ENCODE results near the gene PRDM16. TPM values are rescaled to one million over a fixed set of nuclear protein-coding genes. Genes with fewer than 3 reads are reported as not detected.

The PRDM16 gene
- total and polyA plus RNA-seq, 2 of the 4 experiments (the other 2 are of a cell fraction), result 0.02 TPM; not detected in 1

- TF ChIP-seq, protein P1, sequence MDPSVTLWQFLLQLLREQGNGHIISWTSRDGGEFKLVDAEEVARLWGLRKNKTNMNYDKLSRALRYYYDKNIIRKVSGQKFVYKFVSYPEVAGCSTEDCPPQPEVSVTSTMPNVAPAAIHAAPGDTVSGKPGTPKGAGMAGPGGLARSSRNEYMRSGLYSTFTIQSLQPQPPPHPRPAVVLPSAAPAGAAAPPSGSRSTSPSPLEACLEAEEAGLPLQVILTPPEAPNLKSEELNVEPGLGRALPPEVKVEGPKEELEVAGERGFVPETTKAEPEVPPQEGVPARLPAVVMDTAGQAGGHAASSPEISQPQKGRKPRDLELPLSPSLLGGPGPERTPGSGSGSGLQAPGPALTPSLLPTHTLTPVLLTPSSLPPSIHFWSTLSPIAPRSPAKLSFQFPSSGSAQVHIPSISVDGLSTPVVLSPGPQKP (IDR thresholded peaks at IDR 0.05; ENCODE audit: borderline replicate concordance, low read depth, low read length), result no peak
- TF ChIP-seq BHLHE40 (IDR thresholded peaks at IDR 0.05; ENCODE audit: low read depth, low read length), result no peak
- TF ChIP-seq CHD1 (IDR thresholded peaks at IDR 0.05; ENCODE audit: low read depth, low read length), result no peak
- TF ChIP-seq FOS (IDR thresholded peaks at IDR 0.05; ENCODE audit: low read depth, low read length), result no peak
- TF ChIP-seq, protein P2, sequence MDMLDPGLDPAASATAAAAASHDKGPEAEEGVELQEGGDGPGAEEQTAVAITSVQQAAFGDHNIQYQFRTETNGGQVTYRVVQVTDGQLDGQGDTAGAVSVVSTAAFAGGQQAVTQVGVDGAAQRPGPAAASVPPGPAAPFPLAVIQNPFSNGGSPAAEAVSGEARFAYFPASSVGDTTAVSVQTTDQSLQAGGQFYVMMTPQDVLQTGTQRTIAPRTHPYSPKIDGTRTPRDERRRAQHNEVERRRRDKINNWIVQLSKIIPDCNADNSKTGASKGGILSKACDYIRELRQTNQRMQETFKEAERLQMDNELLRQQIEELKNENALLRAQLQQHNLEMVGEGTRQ (IDR thresholded peaks at IDR 0.05; ENCODE audit: low read depth, low read length), result no peak
- no peak for TF ChIP-seq NFE2L2 (IDR thresholded peaks at IDR 0.05; ENCODE audit: low read depth, low read length)
- TF ChIP-seq, protein P3, sequence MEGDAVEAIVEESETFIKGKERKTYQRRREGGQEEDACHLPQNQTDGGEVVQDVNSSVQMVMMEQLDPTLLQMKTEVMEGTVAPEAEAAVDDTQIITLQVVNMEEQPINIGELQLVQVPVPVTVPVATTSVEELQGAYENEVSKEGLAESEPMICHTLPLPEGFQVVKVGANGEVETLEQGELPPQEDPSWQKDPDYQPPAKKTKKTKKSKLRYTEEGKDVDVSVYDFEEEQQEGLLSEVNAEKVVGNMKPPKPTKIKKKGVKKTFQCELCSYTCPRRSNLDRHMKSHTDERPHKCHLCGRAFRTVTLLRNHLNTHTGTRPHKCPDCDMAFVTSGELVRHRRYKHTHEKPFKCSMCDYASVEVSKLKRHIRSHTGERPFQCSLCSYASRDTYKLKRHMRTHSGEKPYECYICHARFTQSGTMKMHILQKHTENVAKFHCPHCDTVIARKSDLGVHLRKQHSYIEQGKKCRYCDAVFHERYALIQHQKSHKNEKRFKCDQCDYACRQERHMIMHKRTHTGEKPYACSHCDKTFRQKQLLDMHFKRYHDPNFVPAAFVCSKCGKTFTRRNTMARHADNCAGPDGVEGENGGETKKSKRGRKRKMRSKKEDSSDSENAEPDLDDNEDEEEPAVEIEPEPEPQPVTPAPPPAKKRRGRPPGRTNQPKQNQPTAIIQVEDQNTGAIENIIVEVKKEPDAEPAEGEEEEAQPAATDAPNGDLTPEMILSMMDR (conservative IDR thresholded peaks at IDR 0.05; ENCODE audit: low read depth, low read length), result no peak
- no peak for TF ChIP-seq POLR2A (IDR thresholded peaks at IDR 0.05; ENCODE audit: low read depth, low read length)
- no peak for TF ChIP-seq MAZ (IDR thresholded peaks at IDR 0.05; ENCODE audit: borderline replicate concordance, low read depth, low read length)
- no peak for TF ChIP-seq RAD21 (IDR thresholded peaks at IDR 0.05; ENCODE audit: low read length)
- no peak for TF ChIP-seq RCOR1 (IDR thresholded peaks at IDR 0.05; ENCODE audit: insufficient replicate concordance, low read length)
- no peak for TF ChIP-seq SMC3 (IDR thresholded peaks at IDR 0.05; ENCODE audit: low read depth, low read length)
- intact Hi-C loops (cut with micrococcal nuclease) (no loop called here), dilution Hi-C loops (cut with HindIII; ENCODE audit: low sequenced_read_pairs, unreplicated experiment) (no loop called here), in situ Hi-C loops (cut with MboI; ENCODE audit: low sequenced_read_pairs) (no loop called here)
- H3K4me2 ChIP-seq (ENCODE audit: low read depth, low read length), result no peak overlapping the region
- no peak overlapping the region for H3K9ac ChIP-seq (ENCODE audit: low read depth, low read length)
- ChIA-PET CTCF (no interaction called here), POLR2A (ENCODE audit: unreplicated experiment) (no interaction called here)
- ATAC-seq (ENCODE audit: low read depth), result no peak
- no peak overlapping the region for H2BK5ac ChIP-seq (ENCODE audit: low read depth, low read length, poor library complexity, severe bottlenecking)
- no peak overlapping the region for H3K18ac ChIP-seq (ENCODE audit: low read depth, low read length)
- DNase-seq, result no peak
- 63% methylated on average over 3 of the region's 27 CpGs; no CpG with 5 or more reads in 1 of the 2 experiments for WGBS, 2 experiments (ENCODE audit: extremely low coverage in 2 of 2, insufficient read length in 1 of 2)
- no peaks in the 10 kb centered on the region for H3K36me3 ChIP-seq (ENCODE audit: control insufficient read depth, insufficient read depth, low read length)
- H2BK15ac ChIP-seq (ENCODE audit: low read depth, low read length), result no peak overlapping the region
- H4K5ac ChIP-seq (ENCODE audit: low read depth, low read length), result no peak overlapping the region
- H3K27ac ChIP-seq (ENCODE audit: insufficient read depth, low read length), result no peak overlapping the region
- H2AFZ ChIP-seq (replicated peaks; ENCODE audit: low read length, poor library complexity), result no peak overlapping the region
- H3K23ac ChIP-seq (ENCODE audit: low read depth, low read length), result no peak overlapping the region
- no peak overlapping the region for H2AK5ac ChIP-seq (ENCODE audit: low read depth, low read length)
- no peak overlapping the region for H4K91ac ChIP-seq (ENCODE audit: insufficient read depth, low read depth, low read length)
- no peaks in the 10 kb centered on the region for H3K4me1 ChIP-seq (ENCODE audit: control insufficient read depth, insufficient read depth, low read length)
- H3K4ac ChIP-seq (ENCODE audit: low read depth, low read length), result no peak overlapping the region
- H4K8ac ChIP-seq (ENCODE audit: low read depth in 2 of 2, low read length in 2 of 2), result no peak overlapping the region
- no TSS peak for BruUV-seq (replicated peaks)
- no peak overlapping the region for H3K56ac ChIP-seq (ENCODE audit: extremely low read depth, insufficient read depth, low read length)
- no peak overlapping the region for H2BK120ac ChIP-seq (ENCODE audit: low read depth, low read length)
- H2BK20ac ChIP-seq (ENCODE audit: low read depth, low read length), result no peak overlapping the region
- no peaks in the 10 kb centered on the region for H3K27me3 ChIP-seq (ENCODE audit: control insufficient read depth, insufficient read depth, low read length)
- H3K9me1 ChIP-seq (ENCODE audit: insufficient read depth, low read length), result no peaks in the 10 kb centered on the region
- H2AK9ac ChIP-seq (replicated peaks; ENCODE audit: low read depth, low read length, poor library complexity), result no peak overlapping the region
- no peak overlapping the region for H3K14ac ChIP-seq (replicated peaks; ENCODE audit: low read depth, low read length)
- no peaks in the 10 kb centered on the region for H3K79me1 ChIP-seq (ENCODE audit: low read depth in 1 of 2, low read length in 2 of 2)
- H3K9me3 ChIP-seq (ENCODE audit: control insufficient read depth, insufficient read depth, low read length), result peaks cover 5% of the 10 kb centered on the region; the same call in 1 of the 2 replicates
- H3K4me3 ChIP-seq (ENCODE audit: insufficient read depth, low read depth, low read length), result no peak overlapping the region
- no peaks in the 10 kb centered on the region for H4K20me1 ChIP-seq (ENCODE audit: insufficient read depth, low read length)
Observed at GRCh38 chr1:3093898-3094626, 25.1 kb downstream of the PRDM16 start.
